Naive thymus-derived CD4-positive, alpha-beta T cell (primary cell): ENCODE measurements around the gene USH1G. TPM values are rescaled to one million over a fixed set of nuclear protein-coding genes. Genes with fewer than 3 reads are reported as not detected.

Experiments
- ATAC-seq: fragments of 150-1000 bp; cut with Tn5 transposase; 2 replicates; pipeline ENCODE4 v1.10.0; 2021; ENCODE audit warnings: mild to moderate bottlenecking, moderate library complexity
- CTCF ChIA-PET: fragments of 350-600 bp; sonication (Branson Sonifier 250); formaldehyde crosslinking; loops from one replicate; lab custom pipeline; 2021; ENCODE audit warnings: antibody characterized with exemption; lab: Charles Lee
- POLR2A ChIA-PET: fragments of 350-600 bp; sonication (Branson Sonifier 250); formaldehyde crosslinking; loops from one replicate; lab custom pipeline; 2021; ENCODE audit warnings: antibody characterized with exemption, inconsistent platforms; lab: Charles Lee
- DNase-seq, 9 donors: peaks; one replicate each; pipeline versions ENCODE4 v3.0.0 to v3.0.0-alpha.2; 2020 to 2022; ENCODE audit warnings: mixed read lengths in 1 of 9
- H3K27ac ChIP-seq: one replicate; pipeline ENCODE4 v1.7.0; 2013; ENCODE audit warnings: mild to moderate bottlenecking, low read depth, low read length, moderate library complexity
- H3K27me3 ChIP-seq, 2 donors: one replicate each; pipeline ENCODE4 v1.7.0; 2013; ENCODE audit warnings: low read length in 2 of 2, mild to moderate bottlenecking in 2 of 2, moderate library complexity in 2 of 2; ENCODE audit not compliant: control insufficient read depth in 2 of 2, insufficient read depth in 2 of 2
- H3K36me3 ChIP-seq, 3 experiments: 1 replicate in 2 of 3; 2 replicates in 1 of 3; pipeline ENCODE4 v1.7.0; 2013; ENCODE audit warnings: low read length in 3 of 3, mild to moderate bottlenecking in 3 of 3, moderate library complexity in 1 of 3; ENCODE audit not compliant: insufficient read depth in 3 of 3, control insufficient read depth in 2 of 3
- H3K4me1 ChIP-seq, 2 donors: one replicate each; pipeline ENCODE4 v1.7.0; 2013; ENCODE audit warnings: low read length in 2 of 2, mild to moderate bottlenecking in 2 of 2, moderate library complexity in 1 of 2; ENCODE audit not compliant: control insufficient read depth in 2 of 2, insufficient read depth in 2 of 2
- H3K4me3 ChIP-seq: 2 replicates; pipeline ENCODE4 v1.7.0; 2013; ENCODE audit warnings: mild to moderate bottlenecking, low read length
- H3K9me3 ChIP-seq, 3 experiments: 1 replicate in 2 of 3; 2 replicates in 1 of 3; pipeline ENCODE4 v1.7.0; 2013; ENCODE audit warnings: low read length in 3 of 3; ENCODE audit not compliant: control insufficient read depth in 2 of 3
- H3K27ac Mint-ChIP-seq, 9 donors: one replicate each; pipeline ENCODE4 v1.8.0; 2020 to 2022; ENCODE audit warnings: mixed read lengths in 9 of 9, mild to moderate bottlenecking in 8 of 9, moderate library complexity in 5 of 9, inconsistent platforms in 2 of 9
- H3K27me3 Mint-ChIP-seq, 5 donors: one replicate each; pipeline ENCODE4 v1.8.0; 2021 to 2022; ENCODE audit warnings: mixed read lengths in 5 of 5, mild to moderate bottlenecking in 1 of 5
- H3K36me3 Mint-ChIP-seq, 5 donors: one replicate each; pipeline ENCODE4 v1.8.0; 2020 to 2022; ENCODE audit warnings: mixed read lengths in 5 of 5, mild to moderate bottlenecking in 3 of 5, inconsistent platforms in 1 of 5
- H3K4me1 Mint-ChIP-seq, 7 donors: one replicate each; pipeline ENCODE4 v1.8.0; 2020 to 2022; ENCODE audit warnings: mixed read lengths in 7 of 7, mild to moderate bottlenecking in 3 of 7, inconsistent platforms in 1 of 7
- H3K4me3 Mint-ChIP-seq, 10 donors: one replicate each; pipeline ENCODE4 v1.8.0; 2020 to 2022; ENCODE audit warnings: mild to moderate bottlenecking in 10 of 10, mixed read lengths in 10 of 10, moderate library complexity in 6 of 10, inconsistent platforms in 2 of 10
- H3K9me3 Mint-ChIP-seq, 11 donors: one replicate each; pipeline ENCODE4 v1.8.0; 2020 to 2022; ENCODE audit warnings: mixed read lengths in 11 of 11, mild to moderate bottlenecking in 4 of 11, inconsistent platforms in 1 of 11, moderate library complexity in 1 of 11
- intact Hi-C, 2 donors: fragments of 100-400 bp; cut with micrococcal nuclease; formaldehyde crosslinking; loops; one replicate each; pipeline ENCODE4 v1.15.1; 2023
- polyA plus RNA-seq, 2 donors: library from polyadenylated mRNA; unstranded; fragments of 300-500 nt; fragmentation: Illumina TruSeq; gene quantifications; one replicate each; pipeline ENCODE4 v1.2.3, GENCODE V29; 2021
- total RNA-seq, 6 experiments: library from RNA in 5 of 6; stranded (reverse) in 5 of 6; gene quantifications; 1 replicate in 5 of 6; 2 replicates in 1 of 6; pipeline ENCODE4 v1.2.3 and lab custom pipeline; 2021 to 2026

USH1G gene
- total and polyA plus RNA-seq, 7 experiments from 2014 or later, result not detected

DNA sequence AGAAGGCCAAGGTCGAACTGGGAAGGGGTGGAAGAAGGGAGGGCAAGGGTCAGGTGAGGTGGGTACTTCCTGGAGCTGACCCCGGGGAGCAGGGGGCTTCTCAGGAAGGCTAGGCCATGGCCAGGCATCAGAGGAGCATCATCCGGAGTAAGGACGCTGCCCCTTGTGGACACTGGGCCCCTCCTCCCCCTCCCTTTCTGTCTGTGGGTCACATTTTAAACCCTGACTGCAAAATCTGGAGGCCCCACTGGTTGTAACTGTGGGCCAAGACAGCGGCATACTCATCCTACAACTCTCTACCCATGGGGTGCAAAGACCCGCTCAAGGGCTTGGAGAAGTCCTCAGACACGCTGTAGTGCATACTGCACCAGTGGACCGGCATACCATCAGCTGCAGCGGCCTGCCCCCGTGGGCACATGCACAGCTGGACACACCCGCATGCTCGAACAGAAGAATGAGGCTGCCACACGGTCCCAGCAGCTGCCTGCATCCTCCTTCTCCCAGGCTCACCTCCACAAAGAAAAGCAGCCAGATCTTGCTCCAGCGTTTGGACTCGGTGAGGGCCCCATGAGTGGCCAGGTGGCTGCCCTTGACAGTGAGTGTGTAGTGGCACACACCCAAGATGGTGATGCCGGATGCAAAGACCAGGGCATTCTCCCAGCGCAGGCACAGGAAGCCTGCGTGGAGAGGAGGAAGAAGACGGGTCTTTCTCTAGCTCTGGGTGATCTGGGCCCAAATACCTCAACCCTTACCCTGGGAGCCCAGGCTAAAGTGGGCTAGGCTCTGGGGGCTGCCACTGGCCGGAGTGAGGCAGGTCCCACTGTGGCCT is 30.8 kb downstream of the USH1G start:
- intact Hi-C loops, result no loop called here
- H3K36me3 ChIP-seq, result no peaks in the 10 kb centered on the region
- H3K4me1 ChIP-seq, result no peaks in the 10 kb centered on the region
- no peaks in the 10 kb centered on the region for H3K9me3 ChIP-seq
- DNase-seq, result no peak
- peaks cover 0 to 11% of the 10 kb centered on the region in 2 donors for H3K27me3 ChIP-seq
- Mint-ChIP-seq H3K27ac (no peak overlapping the region), H3K36me3 (peaks cover 0 to 1% (median 0%) of the 10 kb centered on the region in 5 donors), H3K4me1 (peaks cover 0 to 11% (median 6%) of the 10 kb centered on the region in 7 donors), H3K27me3 (peaks cover 30 to 55% (median 37%) of the 10 kb centered on the region in 5 donors), H3K9me3 (peaks cover 0 to 2% (median 0%) of the 10 kb centered on the region in 11 donors), H3K4me3 (peak overlapping the region in 3 of 10 donors; percentile 23 to 80 (median 29))
- POLR2A ChIA-PET, result no interaction called here
- ATAC-seq, result no peak
- H3K27ac ChIP-seq, result no peak overlapping the region
- no peak overlapping the region for H3K4me3 ChIP-seq
- CTCF ChIA-PET, result no interaction called here

DNA sequence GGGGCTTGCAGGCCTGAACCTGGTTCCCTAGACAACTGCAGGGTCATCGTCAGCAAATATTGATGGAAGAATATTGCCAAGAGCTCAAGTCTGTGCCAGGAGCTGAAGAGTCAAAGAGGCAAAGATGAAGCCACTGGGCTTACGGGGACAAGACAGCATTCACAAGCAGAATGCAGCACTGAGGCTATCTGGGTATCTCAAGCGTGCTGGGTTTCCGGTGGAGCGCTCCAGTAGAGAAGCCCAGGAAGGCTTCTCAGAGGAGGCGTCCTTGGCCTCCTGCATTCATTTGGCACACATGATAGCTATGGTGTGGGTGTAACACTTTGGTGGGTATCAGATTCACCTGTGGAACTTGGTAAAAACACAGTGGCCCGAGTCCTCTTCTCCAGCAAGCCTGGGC is 32.5 kb downstream of the USH1G start:
- Mint-ChIP-seq H3K9me3 (peaks cover 0 to 2% (median 0%) of the 10 kb centered on the region in 11 donors), H3K27me3 (peaks cover 22 to 46% (median 31%) of the 10 kb centered on the region in 5 donors), H3K4me1 (peaks cover 0 to 11% (median 6%) of the 10 kb centered on the region in 7 donors), H3K27ac (no peak overlapping the region), H3K4me3 (no peak overlapping the region), H3K36me3 (peaks cover 0 to 1% (median 0%) of the 10 kb centered on the region in 5 donors)
- intact Hi-C loops, result no loop called here
- H3K4me1 ChIP-seq, result no peaks in the 10 kb centered on the region
- H3K4me3 ChIP-seq, result no peak overlapping the region
- no peaks in the 10 kb centered on the region for H3K9me3 ChIP-seq
- DNase-seq, result no peak
- H3K27me3 ChIP-seq, result peaks cover 0 to 11% of the 10 kb centered on the region in 2 donors
- no peak for ATAC-seq
- CTCF ChIA-PET, result no interaction called here
- no peak overlapping the region for H3K27ac ChIP-seq
- H3K36me3 ChIP-seq, result no peaks in the 10 kb centered on the region
- POLR2A ChIA-PET, result no interaction called here

DNA sequence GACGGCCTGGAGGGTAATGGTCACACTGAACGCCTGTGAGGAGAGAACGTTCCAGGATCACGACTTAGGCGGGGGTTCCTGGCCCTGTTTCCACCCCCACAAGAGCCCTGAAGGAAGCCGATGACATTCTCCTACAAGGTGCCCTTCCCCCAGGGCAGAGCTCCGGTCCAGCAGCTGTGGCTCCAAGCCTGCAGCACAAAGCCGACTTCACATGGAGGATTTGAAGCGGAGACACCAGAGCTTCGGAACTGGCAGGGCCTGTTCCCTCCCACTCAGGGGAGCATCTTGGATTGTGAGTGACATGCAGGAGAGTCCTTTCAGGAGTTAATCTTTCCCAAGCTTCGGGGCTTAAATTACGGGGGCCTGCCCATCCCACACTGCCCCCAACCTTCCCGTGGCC is 34.6 kb downstream of the USH1G start:
- no peak for DNase-seq
- H3K9me3 ChIP-seq, result no peaks in the 10 kb centered on the region
- ChIA-PET POLR2A (no interaction called here), CTCF (interaction anchor here (0.6 kb wide), 1 partner anchor 232 kb away, joined by 3 read pairs; no protein-coding TSS in a partner anchor)
- H3K4me1 ChIP-seq, result no peaks in the 10 kb centered on the region
- no peak for ATAC-seq
- H3K4me1 Mint-ChIP-seq, result peaks cover 0 to 6% (median 0%) of the 10 kb centered on the region in 7 donors
- H3K36me3 ChIP-seq, result no peaks in the 10 kb centered on the region
- H3K27ac Mint-ChIP-seq, result no peak overlapping the region
- H3K4me3 Mint-ChIP-seq, result no peak overlapping the region
- peaks cover 7 to 31% (median 23%) of the 10 kb centered on the region in 5 donors for H3K27me3 Mint-ChIP-seq
- no peak overlapping the region for H3K4me3 ChIP-seq
- peaks cover 0 to 5% of the 10 kb centered on the region in 2 donors for H3K27me3 ChIP-seq
- H3K27ac ChIP-seq, result no peak overlapping the region
- H3K36me3 Mint-ChIP-seq, result no peaks in the 10 kb centered on the region
- intact Hi-C loops, result no loop called here
- H3K9me3 Mint-ChIP-seq, result peaks cover 0 to 2% (median 0%) of the 10 kb centered on the region in 11 donors

DNA sequence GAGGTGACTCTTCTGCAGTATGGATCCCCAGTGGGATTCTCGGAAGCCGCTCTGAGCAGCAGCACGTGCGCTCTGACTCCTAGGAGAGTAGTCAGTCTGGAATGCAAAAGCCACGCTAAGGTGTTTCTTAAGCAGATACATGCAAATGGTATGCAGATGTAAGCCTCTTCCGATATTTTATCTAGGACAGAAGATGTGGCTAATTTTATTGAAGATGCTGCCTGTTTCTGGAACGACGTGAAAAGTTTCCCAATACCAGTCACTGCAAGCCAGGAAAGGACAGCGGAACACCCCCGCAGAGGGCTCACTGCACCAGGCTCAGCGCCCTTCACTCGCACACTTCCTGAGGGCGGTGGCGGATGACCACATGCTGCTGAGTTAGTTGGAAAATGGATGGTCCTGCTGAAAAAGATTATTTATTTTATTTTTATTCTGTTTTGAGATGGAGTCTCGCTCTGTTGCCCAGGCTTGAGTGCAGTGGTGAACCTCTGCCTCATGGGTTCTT is 39.8 kb downstream of the USH1G start:
- H3K27me3 Mint-ChIP-seq, result peaks cover 0 to 21% (median 16%) of the 10 kb centered on the region in 5 donors
- H3K27ac Mint-ChIP-seq, result no peak overlapping the region
- Histone ChIP-seq H3K4me1 (no peaks in the 10 kb centered on the region), H3K4me3 (no peak overlapping the region), H3K36me3 (no peaks in the 10 kb centered on the region), H3K27me3 (no peaks in the 10 kb centered on the region), H3K9me3 (no peaks in the 10 kb centered on the region), H3K27ac (no peak overlapping the region)
- CTCF ChIA-PET, result no interaction called here
- intact Hi-C loops, result no loop called here
- ATAC-seq (no peak), DNase-seq (no peak)
- POLR2A ChIA-PET, result no interaction called here
- no peak overlapping the region for H3K4me3 Mint-ChIP-seq
- peaks cover 0 to 4% (median 0%) of the 10 kb centered on the region in 7 donors for H3K4me1 Mint-ChIP-seq
- H3K9me3 Mint-ChIP-seq, result peaks cover 0 to 1% (median 0%) of the 10 kb centered on the region in 11 donors
- H3K36me3 Mint-ChIP-seq, result no peaks in the 10 kb centered on the region

DNA sequence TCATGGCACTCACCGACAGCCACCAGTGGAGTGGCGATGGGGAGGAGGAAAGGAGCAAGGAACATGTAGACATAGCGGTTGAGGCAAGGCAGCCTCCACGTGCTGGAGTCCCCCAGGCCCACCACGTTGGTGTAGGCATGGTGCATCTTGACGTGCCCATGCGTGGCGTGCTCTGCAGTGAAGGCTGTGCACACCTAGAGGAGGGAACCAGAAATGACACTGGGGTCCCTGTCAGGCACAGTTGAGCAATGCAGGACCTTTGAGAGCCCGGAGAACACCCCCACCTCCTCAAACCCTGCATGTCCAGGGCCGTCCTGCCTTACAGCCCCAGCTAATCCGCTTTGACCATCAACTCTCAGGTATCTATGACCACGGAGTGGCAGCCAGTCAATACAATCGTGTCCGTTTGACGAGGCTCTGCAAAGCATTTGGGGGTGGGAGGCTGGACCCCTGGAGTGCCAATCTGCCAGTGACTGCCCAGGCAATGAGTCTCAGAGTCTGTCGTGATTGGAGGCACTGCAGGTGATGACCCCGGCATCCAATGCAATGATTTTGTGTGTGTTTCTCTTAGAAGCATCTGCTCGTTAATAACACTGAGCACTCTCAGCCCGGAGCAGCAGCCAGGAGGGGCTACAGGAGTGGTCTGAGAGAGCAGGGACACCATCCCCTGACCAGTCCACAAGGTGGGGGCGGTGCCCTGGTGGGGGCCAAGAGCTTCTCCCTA is 40.4 kb downstream of the USH1G start:
- DNase-seq (no peak), ATAC-seq (no peak)
- no peak overlapping the region for H3K4me3 Mint-ChIP-seq
- ChIA-PET CTCF (no interaction called here), POLR2A (no interaction called here)
- no peaks in the 10 kb centered on the region for H3K36me3 Mint-ChIP-seq
- peaks cover 0 to 4% (median 0%) of the 10 kb centered on the region in 7 donors for H3K4me1 Mint-ChIP-seq
- Histone ChIP-seq H3K27ac (no peak overlapping the region), H3K9me3 (no peaks in the 10 kb centered on the region), H3K4me1 (no peaks in the 10 kb centered on the region), H3K27me3 (no peaks in the 10 kb centered on the region), H3K36me3 (no peaks in the 10 kb centered on the region), H3K4me3 (no peak overlapping the region)
- intact Hi-C loops, result no loop called here
- H3K27ac Mint-ChIP-seq, result no peak overlapping the region
- H3K9me3 Mint-ChIP-seq, result peaks cover 0 to 1% (median 0%) of the 10 kb centered on the region in 11 donors
- peaks cover 0 to 21% (median 16%) of the 10 kb centered on the region in 5 donors for H3K27me3 Mint-ChIP-seq

DNA sequence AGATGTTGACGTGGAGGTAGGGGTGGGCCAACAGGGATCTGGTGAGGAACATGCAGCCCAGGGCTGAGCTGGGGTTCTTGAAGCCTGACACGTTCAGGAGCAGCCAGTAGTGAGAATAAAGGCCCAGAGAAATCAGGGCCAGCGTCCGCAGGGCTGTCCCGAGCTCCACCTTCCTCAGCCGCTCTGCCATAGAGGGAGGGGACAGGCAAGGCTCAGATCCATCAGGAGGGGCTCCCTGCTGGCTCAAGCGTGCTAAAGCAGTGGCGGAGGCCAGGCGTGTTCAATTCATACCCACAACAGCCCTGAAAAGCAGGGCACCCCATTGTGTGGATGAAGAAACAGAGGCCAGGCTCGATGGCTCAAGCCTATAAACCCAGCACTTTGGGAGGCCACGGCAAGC is 42.0 kb downstream of the USH1G start:
- Mint-ChIP-seq H3K9me3 (no peaks in the 10 kb centered on the region), H3K4me1 (peaks cover 0 to 4% (median 0%) of the 10 kb centered on the region in 7 donors), H3K27me3 (peaks cover 0 to 16% (median 11%) of the 10 kb centered on the region in 5 donors), H3K4me3 (no peak overlapping the region), H3K27ac (no peak overlapping the region), H3K36me3 (no peaks in the 10 kb centered on the region)
- no peak for DNase-seq
- Histone ChIP-seq H3K4me1 (no peaks in the 10 kb centered on the region), H3K27me3 (no peaks in the 10 kb centered on the region), H3K27ac (no peak overlapping the region), H3K36me3 (no peaks in the 10 kb centered on the region), H3K4me3 (no peak overlapping the region), H3K9me3 (no peaks in the 10 kb centered on the region)
- ChIA-PET POLR2A (no interaction called here), CTCF (interaction anchor here (0.6 kb wide), 1 partner anchor 55 kb away, joined by 7 read pairs; no protein-coding TSS in a partner anchor)
- ATAC-seq, result no peak
- intact Hi-C loops, result no loop called here
